HepG2 (cell line): ENCODE measurements around the gene BRMS1. TPM values are rescaled to one million over a fixed set of nuclear protein-coding genes. Genes with fewer than 3 reads are reported as not detected.

Source experiments
- ARNT2 ChIP-seq: sonication (generic); formaldehyde crosslinking; IDR thresholded peaks from 2 replicates; pipeline ENCODE4 v1.8.0; 2022; ENCODE audit warnings: mild to moderate bottlenecking, low read depth, missing genetic modification reagents, moderate library complexity
- ARNTL ChIP-seq: sonication (generic); formaldehyde crosslinking; IDR thresholded peaks from 2 replicates; pipeline ENCODE4 v1.4.0; 2020; ENCODE audit warnings: mild to moderate bottlenecking, missing genetic modification reagents
- ATF7-NPFF ChIP-seq: sonication (generic); formaldehyde crosslinking; IDR thresholded peaks from 2 replicates; pipeline ENCODE4 v1.8.1; 2023; ENCODE audit warnings: mild to moderate bottlenecking, low read depth, missing genetic modification reagents, moderate library complexity
- FOXA3 ChIP-seq: IDR thresholded peaks from 2 replicates; pipeline ENCODE4 v1.6.1; 2016; ENCODE audit warnings: missing genetic modification reagents, missing compliant biosample characterization
- GZF1 ChIP-seq: sonication (generic); formaldehyde crosslinking; IDR thresholded peaks from 2 replicates; pipeline ENCODE4 v1.5.1; 2020; ENCODE audit warnings: mild to moderate bottlenecking, missing genetic modification reagents
- HNRNPLL ChIP-seq: fragments of 200-400 bp; formaldehyde crosslinking; IDR thresholded peaks from 2 replicates; pipeline ENCODE4 v1.6.1; 2017; ENCODE audit warnings: mild to moderate bottlenecking, low read depth, low read length; ENCODE audit not compliant: poor library complexity, severe bottlenecking
- MIER2 ChIP-seq: IDR thresholded peaks from 2 replicates; pipeline ENCODE4 v1.6.1; 2016; ENCODE audit warnings: missing biosample characterization, missing genetic modification reagents
- MTA1 ChIP-seq: sonication (generic); formaldehyde crosslinking; IDR thresholded peaks from 2 replicates; pipeline ENCODE4 v1.4.0; 2020; ENCODE audit warnings: missing genetic modification reagents, mild to moderate bottlenecking, borderline replicate concordance
- MXD3 ChIP-seq: IDR thresholded peaks from 2 replicates; pipeline ENCODE4 v1.6.1; 2016; ENCODE audit warnings: mild to moderate bottlenecking, missing biosample characterization, missing genetic modification reagents
- NFE2L1 ChIP-seq: sonication (generic); formaldehyde crosslinking; IDR thresholded peaks from 2 replicates; pipeline ENCODE4 v1.4.0; 2020; ENCODE audit warnings: missing genetic modification reagents, mild to moderate bottlenecking, borderline replicate concordance
- NR2F6 ChIP-seq, 2 experiments: IDR thresholded peaks; 2 replicates each; pipeline ENCODE4 v1.6.1; 2016; ENCODE audit warnings: antibody characterized with exemption in 1 of 2, mild to moderate bottlenecking in 1 of 2
- RNF2 ChIP-seq: fragments of 450-650 bp; conservative IDR thresholded peaks from 2 replicates; pipeline ENCODE4 v1.6.1; 2016; ENCODE audit warnings: low read depth
- RXRB ChIP-seq: IDR thresholded peaks from 2 replicates; pipeline ENCODE4 v1.6.1; 2016; ENCODE audit warnings: borderline replicate concordance, missing genetic modification reagents, missing compliant biosample characterization
- SP4 ChIP-seq: sonication (generic); formaldehyde crosslinking; IDR thresholded peaks from 2 replicates; pipeline ENCODE4 v1.8.1; 2023; ENCODE audit warnings: mild to moderate bottlenecking, missing genetic modification reagents
- STAT5B ChIP-seq: sonication (generic); formaldehyde crosslinking; IDR thresholded peaks from 2 replicates; pipeline ENCODE4 v1.4.0; 2020; ENCODE audit warnings: missing genetic modification reagents
- TRIM22 ChIP-seq: fragments of 450-650 bp; IDR thresholded peaks from 2 replicates; pipeline ENCODE4 v1.6.1; 2017
- ZBTB7A ChIP-seq: sonication (generic); formaldehyde crosslinking; IDR thresholded peaks from 2 replicates; pipeline ENCODE4 v1.8.0; 2022; ENCODE audit warnings: mild to moderate bottlenecking, missing genetic modification reagents
- ZNF160 ChIP-seq: sonication (generic); formaldehyde crosslinking; IDR thresholded peaks from 2 replicates; pipeline ENCODE4 v1.8.0; 2022; ENCODE audit warnings: mild to moderate bottlenecking, inconsistent platforms, missing genetic modification reagents
- ZNF180 ChIP-seq: sonication (generic); formaldehyde crosslinking; IDR thresholded peaks from 2 replicates; pipeline ENCODE4 v1.4.0; 2020; ENCODE audit warnings: low read depth, missing genetic modification reagents, borderline replicate concordance
- ZNF205 ChIP-seq: IDR thresholded peaks from 2 replicates; pipeline ENCODE4 v1.6.1; 2018; ENCODE audit warnings: missing biosample characterization, missing genetic modification reagents
- ZNF251 ChIP-seq: sonication (generic); formaldehyde crosslinking; IDR thresholded peaks from 2 replicates; pipeline ENCODE4 v1.9.0; 2021; ENCODE audit warnings: mild to moderate bottlenecking, missing genetic modification reagents
- ZNF253 ChIP-seq: sonication (generic); formaldehyde crosslinking; IDR thresholded peaks from 2 replicates; pipeline ENCODE4 v1.8.0; 2022; ENCODE audit warnings: mild to moderate bottlenecking, missing genetic modification reagents, borderline replicate concordance
- ZNF317 ChIP-seq: sonication (generic); formaldehyde crosslinking; IDR thresholded peaks from 2 replicates; pipeline ENCODE4 v1.5.0; 2020; ENCODE audit warnings: mild to moderate bottlenecking, missing genetic modification reagents
- ZNF335 ChIP-seq: sonication (generic); formaldehyde crosslinking; IDR thresholded peaks from 2 replicates; pipeline ENCODE4 v1.4.0; 2020; ENCODE audit warnings: missing genetic modification reagents
- ZNF354B ChIP-seq: sonication (generic); formaldehyde crosslinking; IDR thresholded peaks from 2 replicates; pipeline ENCODE4 v1.8.0; 2022; ENCODE audit warnings: mild to moderate bottlenecking, missing genetic modification reagents
- ZNF563 ChIP-seq: sonication (generic); formaldehyde crosslinking; IDR thresholded peaks from 2 replicates; pipeline ENCODE4 v1.8.0; 2022; ENCODE audit warnings: mild to moderate bottlenecking, moderate library complexity, missing genetic modification reagents
- ZNF564 ChIP-seq: sonication (generic); formaldehyde crosslinking; IDR thresholded peaks from 2 replicates; pipeline ENCODE4 v1.8.1; 2023; ENCODE audit warnings: mild to moderate bottlenecking, missing genetic modification reagents
- ZNF576 ChIP-seq: sonication (generic); formaldehyde crosslinking; IDR thresholded peaks from 2 replicates; pipeline ENCODE4 v1.4.0; 2020; ENCODE audit warnings: mild to moderate bottlenecking, missing genetic modification reagents
- ZNF615 ChIP-seq: sonication (generic); formaldehyde crosslinking; IDR thresholded peaks from 2 replicates; pipeline ENCODE4 v1.5.0; 2020; ENCODE audit warnings: mild to moderate bottlenecking, missing genetic modification reagents, borderline replicate concordance
- ZNF772 ChIP-seq: sonication (generic); formaldehyde crosslinking; IDR thresholded peaks from 2 replicates; pipeline ENCODE4 v1.5.0; 2020; ENCODE audit warnings: mild to moderate bottlenecking, missing genetic modification reagents
- polyA plus RNA-seq, 8 experiments: library from polyadenylated mRNA; depleted of rRNA in 3 of 8; stranded (reverse) in 7 of 8; unstranded in 1 of 8; fragments of >200 nt; fragmentation: Illumina TruSeq in 4 of 8; extraction: Trizol in 4 of 8; gene quantifications; 2 replicates each; pipeline versions ENCODE4 v1.2.1 to v1.2.3, GENCODE V29; 2011 to 2016; ENCODE audit warnings: low read depth in 4 of 8, missing spikeins in 1 of 8, mixed read lengths in 1 of 8; ENCODE audit not compliant: insufficient read depth in 1 of 8
- total RNA-seq, 5 experiments: library from RNA; depleted of rRNA; stranded (reverse); fragments of >200 nt; fragmentation: Illumina TruSeq; extraction: Trizol; gene quantifications; 2 replicates each; pipeline ENCODE4 v1.2.3, GENCODE V29; 2016; ENCODE audit warnings: low read depth in 1 of 5

Gene BRMS1
- total and polyA plus RNA-seq, 2 of the 13 experiments (the other 11 are each of a cell fraction or from before 2014, with no cell fraction given) = 15.8 to 55.7 TPM

- peak; percentile 88 for TF ChIP-seq ZNF317 (CRISPR knock-in tag)
- TF ChIP-seq MXD3 (CRISPR knock-in tag) = peak; percentile 82; the same call in 1 of the 2 replicates
- TF ChIP-seq GZF1 (CRISPR knock-in tag) = peak; percentile 77; the same call in 1 of the 2 replicates
- 0 out of 2 replicates have a peak, but pooled peaks have one; percentile 24 for TF ChIP-seq FOXA3
- peak; percentile 52; the same call in 1 of the 2 replicates for TF ChIP-seq ZNF253 (CRISPR knock-in tag)
- no peak for TF ChIP-seq ZNF180 (CRISPR knock-in tag)
- TF ChIP-seq ZNF564 (CRISPR knock-in tag) = peak; percentile 55; the same call in 1 of the 2 replicates
- 0 out of 2 replicates have a peak, but pooled peaks have one; percentile 31 for TF ChIP-seq RNF2
- TF ChIP-seq SP4 (CRISPR knock-in tag) = no peak; the same call in 1 of the 2 replicates
- 0 out of 2 replicates have a peak, but pooled peaks have one; percentile 72 for TF ChIP-seq ZNF615
- no peak for TF ChIP-seq ARNT2 (CRISPR knock-in tag)
- peak; percentile 45; the same call in 1 of the 2 replicates for TF ChIP-seq ZNF335 (CRISPR knock-in tag)
- TF ChIP-seq ZNF251 (CRISPR knock-in tag) = 0 out of 2 replicates have a peak, but pooled peaks have one; percentile 32
- no peak for TF ChIP-seq NFE2L1 (CRISPR knock-in tag)
- TF ChIP-seq RXRB (CRISPR knock-in tag) = peak; percentile 59; the same call in 1 of the 2 replicates
- no peak for TF ChIP-seq TRIM22
- no peak for TF ChIP-seq MTA1 (CRISPR knock-in tag)
- 0 out of 2 replicates have a peak, but pooled peaks have one; percentile 76 for TF ChIP-seq STAT5B (CRISPR knock-in tag)
- peak; percentile 29; the same call in 1 of the 2 replicates for TF ChIP-seq ZNF205 (CRISPR knock-in tag)
- 0 out of 2 replicates have a peak, but pooled peaks have one; percentile 54 for TF ChIP-seq ZNF576 (CRISPR knock-in tag)
- TF ChIP-seq ZNF160 (CRISPR knock-in tag) = peak; percentile 72; the same call in 1 of the 2 replicates
- TF ChIP-seq ARNTL = peak; percentile 31; the same call in 1 of the 2 replicates
- TF ChIP-seq ZNF772 = peak; percentile 88
- no peak for TF ChIP-seq NR2F6 (IDR thresholded peaks at IDR 0.05)
- TF ChIP-seq NR2F6 (CRISPR knock-in tag; IDR thresholded peaks at IDR 0.05) = peak; percentile 39; the same call in 1 of the 2 replicates
- TF ChIP-seq MIER2 = peak; percentile 98
- TF ChIP-seq ZBTB7A = peak; percentile 67; the same call in 1 of the 2 replicates
- no peak for TF ChIP-seq HNRNPLL
- peak; percentile 89 for TF ChIP-seq ZNF563 (CRISPR knock-in tag)
- 0 out of 2 replicates have a peak, but pooled peaks have one; percentile 57 for TF ChIP-seq ZNF354B (CRISPR knock-in tag)
- no peak; the same call in 1 of the 2 replicates for TF ChIP-seq ATF7-NPFF (CRISPR knock-in tag)
These were observed 55.2 kb downstream of the BRMS1 start (continued) for GRCh38 chr11:66289548-66290329.
